Neuronal stem cell (in vitro differentiated cells): ENCODE results near the gene LASP1.
A peak's percentile ranks its signal among the peaks of the same experiment; 100 is the strongest.

ENCODE experiments used
- DNase-seq: peaks from one replicate; pipeline ENCODE4 v3.0.0-alpha.2; 2013; ENCODE audit warnings: low spot score
- H2AFZ ChIP-seq: one replicate; pipeline ENCODE4 v1.6.1; 2013; ENCODE audit warnings: mild to moderate bottlenecking, low read length, inconsistent platforms
- H2AK5ac ChIP-seq: 2 replicates; pipeline ENCODE4 v1.6.1; 2013; ENCODE audit warnings: low read depth, mild to moderate bottlenecking, inconsistent platforms, low read length, moderate library complexity, mixed read lengths
- H2BK120ac ChIP-seq: 2 replicates; pipeline ENCODE4 v1.6.1; 2013; ENCODE audit warnings: low read depth, mild to moderate bottlenecking, inconsistent platforms, low read length, moderate library complexity, mixed read lengths
- H2BK12ac ChIP-seq: one replicate; pipeline ENCODE4 v1.6.1; 2013; ENCODE audit warnings: low read length, inconsistent platforms
- H2BK15ac ChIP-seq: 2 replicates; pipeline ENCODE4 v1.6.1; 2013; ENCODE audit warnings: mild to moderate bottlenecking, low read length, inconsistent platforms, mixed read lengths
- H2BK5ac ChIP-seq: one replicate; pipeline ENCODE4 v1.6.1; 2013; ENCODE audit warnings: inconsistent platforms, mild to moderate bottlenecking, low read length, moderate library complexity
- H3K14ac ChIP-seq: one replicate; pipeline ENCODE4 v1.6.1; 2013; ENCODE audit warnings: low read length, inconsistent platforms
- H3K18ac ChIP-seq: 2 replicates; pipeline ENCODE4 v1.6.1; 2013; ENCODE audit warnings: low read length, inconsistent platforms
- H3K23ac ChIP-seq: 2 replicates; pipeline ENCODE4 v1.6.1; 2013; ENCODE audit warnings: low read depth, mild to moderate bottlenecking, mixed read lengths, low read length, inconsistent platforms; ENCODE audit not compliant: poor library complexity
- H3K27ac ChIP-seq: replicated peaks from 3 replicates; pipeline ENCODE4 v1.5.1; 2013; ENCODE audit warnings: low read length, inconsistent platforms
- H3K27me3 ChIP-seq, 3 experiments: 2 replicates each; pipeline ENCODE4 v1.6.1; 2013; ENCODE audit warnings: low read length in 3 of 3, mild to moderate bottlenecking in 2 of 3, inconsistent platforms in 1 of 3, low read depth in 1 of 3, mixed read lengths in 1 of 3, moderate library complexity in 1 of 3; ENCODE audit not compliant: control insufficient read depth in 3 of 3, insufficient read depth in 3 of 3
- H3K36me3 ChIP-seq, 2 donors: replicated peaks in 1 of 2; 2 replicates each; pipeline ENCODE4 v1.6.1; 2013; ENCODE audit warnings: low read length in 2 of 2; ENCODE audit not compliant: control insufficient read depth in 2 of 2, insufficient read depth in 2 of 2
- H3K4ac ChIP-seq: 2 replicates; pipeline ENCODE4 v1.6.1; 2013; ENCODE audit warnings: inconsistent platforms, mild to moderate bottlenecking, low read length, moderate library complexity
- H3K4me1 ChIP-seq, 2 donors: 1 replicate in 1 of 2; 2 replicates in 1 of 2; pipeline ENCODE4 v1.6.1; 2013; ENCODE audit warnings: low read length in 2 of 2, low read depth in 1 of 2; ENCODE audit not compliant: control insufficient read depth in 2 of 2, insufficient read depth in 1 of 2
- H3K4me2 ChIP-seq: one replicate; pipeline ENCODE4 v1.6.1; 2013; ENCODE audit warnings: mild to moderate bottlenecking, low read length, inconsistent platforms; ENCODE audit not compliant: insufficient read depth, poor library complexity, severe bottlenecking
- H3K4me3 ChIP-seq, 2 donors: 2 replicates each; pipeline ENCODE4 v1.5.1; 2013; ENCODE audit warnings: low read length in 2 of 2, mild to moderate bottlenecking in 2 of 2, inconsistent platforms in 1 of 2, moderate library complexity in 1 of 2
- H3K79me1 ChIP-seq: one replicate; pipeline ENCODE4 v1.6.1; 2013; ENCODE audit warnings: low read depth, mild to moderate bottlenecking, inconsistent platforms, low read length, moderate library complexity
- H3K9ac ChIP-seq: one replicate; pipeline ENCODE4 v1.6.1; 2013; ENCODE audit warnings: mild to moderate bottlenecking, low read depth, low read length, inconsistent platforms; ENCODE audit not compliant: poor library complexity
- H3K9me3 ChIP-seq, 2 donors: replicated peaks in 1 of 2; 2 replicates each; pipeline versions ENCODE3 to v1.6.1; 2013; ENCODE audit warnings: low read length in 2 of 2, mild to moderate bottlenecking in 2 of 2, inconsistent platforms in 1 of 2, low read depth in 1 of 2, mixed read lengths in 1 of 2, moderate library complexity in 1 of 2; ENCODE audit not compliant: control insufficient read depth in 2 of 2, insufficient read depth in 1 of 2
- H4K8ac ChIP-seq: one replicate; pipeline ENCODE4 v1.6.1; 2013; ENCODE audit warnings: low read depth, mild to moderate bottlenecking, inconsistent platforms, low read length, moderate library complexity
- H4K91ac ChIP-seq: one replicate; pipeline ENCODE4 v1.6.1; 2013; ENCODE audit warnings: low read length, low read depth, mild to moderate bottlenecking, inconsistent platforms; ENCODE audit not compliant: poor library complexity
- WGBS, 2 donors: extraction: QIAGEN DNeasy Blood & Tissue Kit; methylation state at CpG; one replicate each; pipeline ENCODE4 v1.1.7; 2013; ENCODE audit warnings: missing lambda C conversion rate in 2 of 2, mixed read lengths in 1 of 2; ENCODE audit not compliant: insufficient read length in 2 of 2, insufficient replicate concordance in 1 of 2; ENCODE audit errors: extremely low coverage in 2 of 2; 5-methylcytosine and 5-hydroxymethylcytosine counted together

Gene LASP1

GRCh38 chr17:38885728-38886642 is 16.1 kb downstream of the LASP1 start:
- WGBS, 2 donors: no CpG with 5 or more reads among the region's 11 CpGs
- Histone ChIP-seq H3K18ac (peak overlapping the region; percentile 91), H3K27ac (peak overlapping the region; percentile 69), H2AFZ (peak overlapping the region; percentile 31), H2BK15ac (peak overlapping the region; percentile 60), H3K23ac (peak overlapping the region; percentile 76), H3K79me1 (peaks cover 13% of the 10 kb centered on the region), H3K4me3 (peak overlapping the region in 1 of 2 donors; percentile 24), H3K9me3 (no peaks in the 10 kb centered on the region), H2BK120ac (no peak overlapping the region), H3K4me1 (peaks cover 43 to 46% of the 10 kb centered on the region in 2 donors), H4K91ac (no peak overlapping the region), H3K14ac (peak overlapping the region; percentile 60), H4K8ac (no peak overlapping the region), H3K4me2 (peak overlapping the region; percentile 28), H3K36me3 (peaks cover 7 to 57% of the 10 kb centered on the region in 2 donors), H2AK5ac (peak overlapping the region; percentile 77), H3K4ac (peak overlapping the region; percentile 30), H3K9ac (peak overlapping the region; percentile 63), H2BK5ac (peak overlapping the region; percentile 45), H3K27me3 (no peaks in the 10 kb centered on the region), H2BK12ac (peak overlapping the region; percentile 24)
- DNase-seq: no peak

DNA sequence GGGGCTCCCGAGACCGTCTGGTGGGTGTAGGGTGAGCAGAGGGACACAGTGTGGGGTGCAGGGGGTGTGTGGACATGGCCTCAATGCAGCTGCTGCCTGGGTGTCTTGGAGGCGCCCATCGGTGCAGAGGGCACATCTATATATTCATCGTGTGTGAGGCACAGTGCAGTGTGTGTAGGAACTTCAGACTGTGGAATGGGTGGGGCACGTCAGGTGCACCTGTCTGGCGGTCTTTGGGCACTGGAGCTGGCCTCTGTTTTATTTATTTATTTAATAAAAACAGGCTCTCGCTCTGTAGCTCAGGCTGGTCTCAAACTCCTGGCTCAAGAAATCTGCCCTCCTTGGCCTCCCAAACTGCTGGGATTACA is 16.8 kb downstream of the LASP1 start:
- H3K4me3 ChIP-seq: peak overlapping the region in 1 of 2 donors; percentile 24
- H2BK12ac ChIP-seq: no peak overlapping the region
- peaks cover 39 to 44% of the 10 kb centered on the region in 2 donors for H3K4me1 ChIP-seq
- peak overlapping the region; percentile 63 for H3K9ac ChIP-seq
- peak overlapping the region; percentile 76 for H3K23ac ChIP-seq
- H3K9me3 ChIP-seq: no peaks in the 10 kb centered on the region
- H3K36me3 ChIP-seq: peaks cover 7 to 58% of the 10 kb centered on the region in 2 donors
- no peak overlapping the region for H3K4ac ChIP-seq
- no peaks in the 10 kb centered on the region for H3K27me3 ChIP-seq
- peaks cover 8% of the 10 kb centered on the region for H3K79me1 ChIP-seq
- H3K4me2 ChIP-seq: no peak overlapping the region
- peak overlapping the region; percentile 60 for H3K14ac ChIP-seq
- H3K18ac ChIP-seq: peak overlapping the region; percentile 85
- H2AK5ac ChIP-seq: peak overlapping the region; percentile 77
- DNase-seq: no peak
- WGBS, 2 donors: no CpG with 5 or more reads among the region's 8 CpGs
- H2BK5ac ChIP-seq: no peak overlapping the region
- no peak overlapping the region for H4K91ac ChIP-seq
- H3K27ac ChIP-seq: peak overlapping the region; percentile 69
- H2BK120ac ChIP-seq: no peak overlapping the region
- H2BK15ac ChIP-seq: no peak overlapping the region
- no peak overlapping the region for H2AFZ ChIP-seq
- H4K8ac ChIP-seq: no peak overlapping the region

DNA sequence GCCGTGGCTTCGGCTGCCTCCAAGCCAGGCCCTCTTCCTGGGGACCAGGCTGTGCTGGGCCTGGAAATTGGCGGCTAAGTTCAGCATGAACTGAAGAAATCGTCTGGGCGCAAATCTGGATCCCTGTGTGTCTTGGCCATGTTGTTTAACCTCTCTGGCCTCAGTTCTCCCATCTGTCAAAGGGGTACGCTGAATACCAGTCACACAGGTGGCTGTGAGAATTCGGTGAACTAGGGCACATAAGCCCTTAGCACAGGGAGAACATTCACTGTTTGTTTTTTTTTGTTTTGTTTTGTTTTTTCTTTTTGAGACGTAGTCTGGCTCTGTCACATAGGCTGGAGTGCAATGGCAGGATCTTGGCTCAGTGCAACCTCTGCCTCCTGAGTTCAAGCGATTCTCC is 19.0 kb downstream of the LASP1 start:
- no peak overlapping the region for H3K23ac ChIP-seq
- no peaks in the 10 kb centered on the region for H3K27me3 ChIP-seq
- no peak overlapping the region for H2BK5ac ChIP-seq
- no peak for DNase-seq
- peaks cover 26 to 29% of the 10 kb centered on the region in 2 donors for H3K4me1 ChIP-seq
- no peak overlapping the region for H4K8ac ChIP-seq
- H2AK5ac ChIP-seq: no peak overlapping the region
- no peaks in the 10 kb centered on the region for H3K9me3 ChIP-seq
- no peak overlapping the region for H3K27ac ChIP-seq
- H3K18ac ChIP-seq: no peak overlapping the region
- no peak overlapping the region for H2BK12ac ChIP-seq
- no peak overlapping the region for H4K91ac ChIP-seq
- no peak overlapping the region for H2BK15ac ChIP-seq
- no peak overlapping the region for H2AFZ ChIP-seq
- H3K79me1 ChIP-seq: peaks cover 8% of the 10 kb centered on the region
- H3K36me3 ChIP-seq: peaks cover 12 to 64% of the 10 kb centered on the region in 2 donors
- H3K14ac ChIP-seq: no peak overlapping the region
- no peak overlapping the region for H3K4me2 ChIP-seq
- H3K4me3 ChIP-seq: no peak overlapping the region
- H3K4ac ChIP-seq: no peak overlapping the region
- no CpG with 5 or more reads among the region's 9 CpGs for WGBS, 2 donors
- no peak overlapping the region for H2BK120ac ChIP-seq
- no peak overlapping the region for H3K9ac ChIP-seq

DNA sequence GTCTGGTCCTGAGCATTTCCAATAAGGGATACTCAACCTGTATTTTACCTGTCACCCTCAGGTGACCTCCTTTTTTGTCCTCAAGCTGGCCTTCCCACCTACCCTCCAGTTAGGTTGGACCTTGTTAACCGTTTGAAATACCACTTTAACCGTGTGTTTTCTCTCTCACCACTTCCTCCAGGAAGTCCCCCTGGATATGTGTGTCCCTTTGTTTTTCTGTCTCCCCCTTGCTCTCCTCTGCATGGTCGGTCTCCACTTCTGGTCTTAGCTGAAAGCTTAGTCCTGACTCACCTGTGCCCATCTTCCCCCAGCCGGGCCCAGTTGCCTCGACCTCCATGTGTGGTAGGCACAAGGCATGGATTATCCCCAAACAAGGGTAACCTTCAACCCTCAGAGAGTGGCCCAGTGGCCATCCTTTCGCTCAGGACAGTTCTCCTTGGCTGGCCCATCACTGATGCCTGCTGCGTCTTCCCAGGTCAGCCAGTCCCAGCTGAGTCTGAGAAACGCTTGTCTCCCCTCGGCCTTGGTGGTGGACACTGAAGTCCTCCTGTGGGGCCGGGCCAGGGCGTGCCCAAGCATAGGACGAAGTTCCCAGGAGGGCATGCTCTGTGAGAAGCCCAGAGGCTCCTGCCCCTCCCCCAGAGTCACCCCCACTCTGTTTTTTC is 20.0 kb downstream of the LASP1 start:
- Histone ChIP-seq H3K23ac (no peak overlapping the region), H3K4me2 (no peak overlapping the region), H2AK5ac (no peak overlapping the region), H2BK12ac (no peak overlapping the region), H3K4me1 (peaks cover 22 to 23% of the 10 kb centered on the region in 2 donors), H2AFZ (no peak overlapping the region), H3K36me3 (peaks cover 12 to 70% of the 10 kb centered on the region in 2 donors), H3K9me3 (no peaks in the 10 kb centered on the region), H3K14ac (no peak overlapping the region), H3K4me3 (no peak overlapping the region), H3K27ac (no peak overlapping the region), H4K91ac (no peak overlapping the region), H3K18ac (no peak overlapping the region), H2BK15ac (no peak overlapping the region), H2BK120ac (no peak overlapping the region), H3K27me3 (no peaks in the 10 kb centered on the region), H3K9ac (no peak overlapping the region), H3K79me1 (peaks cover 7% of the 10 kb centered on the region), H2BK5ac (no peak overlapping the region), H4K8ac (no peak overlapping the region), H3K4ac (no peak overlapping the region)
- DNase-seq: no peak
- no CpG with 5 or more reads among the region's 12 CpGs for WGBS, 2 donors
